GM23338 (cell line): ENCODE results near the gene KLK15.

Source experiments
- CREB1 ChIP-seq: fragments of 250-450 bp; sonication (Bioruptor Pico); IDR thresholded peaks from 2 replicates; pipeline ENCODE4 v1.5.0; 2020; ENCODE audit warnings: low read depth, mild to moderate bottlenecking, moderate library complexity
- CTCF ChIP-seq, 2 experiments: fragments of 200-600 bp in 1 of 2; sonication (generic) in 1 of 2; conservative IDR thresholded peaks; 2 replicates each; pipeline versions ENCODE4 v1.5.1 to v1.6.1; 2016 to 2017; ENCODE audit warnings: antibody characterized with exemption in 2 of 2, low read depth in 2 of 2, mild to moderate bottlenecking in 2 of 2, moderate library complexity in 1 of 2
- EZH2 ChIP-seq: fragments of 200-600 bp; sonication (generic); IDR thresholded peaks from one replicate; pipeline ENCODE4 v1.8.0; 2017; ENCODE audit warnings: antibody characterized with exemption, mild to moderate bottlenecking, low read depth; ENCODE audit not compliant: unreplicated experiment
- REST ChIP-seq: IDR thresholded peaks from one replicate; pipeline ENCODE4 v1.6.1; 2018; ENCODE audit warnings: antibody characterized with exemption; ENCODE audit not compliant: unreplicated experiment

- TF ChIP-seq CTCF (conservative IDR thresholded peaks at IDR 0.05; ENCODE audit: low read depth in 2 of 2) = no peak
- no peak for TF ChIP-seq REST
- TF ChIP-seq EZH2 = no peak
- TF ChIP-seq CREB1 (CRISPR knock-in tag) = no peak
These were observed 32.3 kb downstream of the KLK15 start for GRCh38 chr19:50801107-50801506.
